ENCODE measurements around the gene IGF2R. TPM values are rescaled to one million over a fixed set of nuclear protein-coding genes. Genes with fewer than 3 reads are reported as not detected.
A peak's percentile ranks its signal among the peaks of the same experiment; 100 is the strongest.

Gene IGF2R
- total and polyA plus RNA-seq, 2 of the 13 experiments (the other 11 are each of a cell fraction or from before 2014, with no cell fraction given), result 38.3 to 70.0 TPM

- TF ChIP-seq ARID5B (CRISPR knock-in tag; IDR thresholded peaks at IDR 0.05) (peak; percentile 80), ZNF292 (CRISPR knock-in tag; IDR thresholded peaks at IDR 0.05; ENCODE audit: borderline replicate concordance, low read depth) (peak; percentile 70; the same call in 1 of the 2 replicates), DRAP1 (CRISPR knock-in tag; IDR thresholded peaks at IDR 0.05) (peak; percentile 46; the same call in 1 of the 2 replicates), ETV5 (CRISPR knock-in tag; IDR thresholded peaks at IDR 0.05; ENCODE audit: borderline replicate concordance) (peak; percentile 39; the same call in 1 of the 2 replicates), ZBTB7B (CRISPR knock-in tag; IDR thresholded peaks at IDR 0.05) (0 out of 2 replicates have a peak, but pooled peaks have one; percentile 24), TBX3 (IDR thresholded peaks at IDR 0.05; ENCODE audit: borderline replicate concordance) (peak; percentile 56; the same call in 1 of the 2 replicates), ZNF644 (CRISPR knock-in tag; IDR thresholded peaks at IDR 0.05; ENCODE audit: low read depth) (0 out of 2 replicates have a peak, but pooled peaks have one; percentile 19), HNF1B (CRISPR knock-in tag; IDR thresholded peaks at IDR 0.05) (peak; percentile 99), ZBED4 (CRISPR knock-in tag; IDR thresholded peaks at IDR 0.05; ENCODE audit: borderline replicate concordance) (peak; percentile 33; the same call in 1 of the 2 replicates), HIC2 (CRISPR knock-in tag; IDR thresholded peaks at IDR 0.05; ENCODE audit: low read depth) (peak; percentile 29; the same call in 1 of the 2 replicates), ZGPAT (CRISPR knock-in tag; IDR thresholded peaks at IDR 0.05) (peak; percentile 29; the same call in 1 of the 2 replicates), MED1 (CRISPR knock-in tag; IDR thresholded peaks at IDR 0.05) (peak; percentile 80), THRA (CRISPR knock-in tag; IDR thresholded peaks at IDR 0.05; ENCODE audit: borderline replicate concordance) (peak; percentile 59; the same call in 1 of the 2 replicates)
Observed at GRCh38 chr6:160125105-160125504, 156.2 kb downstream of the IGF2R start (continued).

All from HepG2 (cell line).